Esophagus squamous epithelium (tissue), 4 donors: Measurements from ENCODE around the gene PEX11G.

ENCODE experiments used
- POLR2A ChIP-seq, 4 donors: fragments of 450-650 bp; IDR thresholded peaks; one replicate each; pipeline ENCODE4 v1.6.1; 2017; ENCODE audit warnings: antibody characterized with exemption in 4 of 4, mild to moderate bottlenecking in 4 of 4, moderate library complexity in 3 of 4
- TF ChIP-seq, protein P1 (sequence below), 6 experiments: fragments of 450-650 bp in 4 of 6; fragments of 200-600 bp in 2 of 6; sonication (generic) in 2 of 6; IDR thresholded peaks; one replicate each; pipeline ENCODE4 v1.5.1; 2016 to 2019; ENCODE audit warnings: antibody characterized with exemption in 6 of 6, mild to moderate bottlenecking in 4 of 6, moderate library complexity in 4 of 6

DNA sequence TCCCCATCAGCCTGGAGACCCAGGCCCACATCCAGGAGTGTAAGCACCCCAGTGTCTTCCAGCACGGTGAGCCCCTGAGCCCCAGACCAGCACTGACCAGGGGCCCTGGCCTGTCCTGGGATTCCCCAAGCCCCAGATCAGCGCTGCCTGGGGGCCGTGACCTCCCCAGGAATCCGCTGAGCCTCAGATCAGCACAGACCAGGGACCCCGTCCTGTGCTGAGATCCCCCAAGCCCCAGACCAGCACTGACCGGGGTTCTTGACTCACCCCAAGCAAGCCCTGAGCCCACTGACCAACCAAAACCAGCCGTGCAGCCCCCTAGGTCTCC lies 39.3 kb upstream of the PEX11G start:
- TF ChIP-seq, protein P1, sequence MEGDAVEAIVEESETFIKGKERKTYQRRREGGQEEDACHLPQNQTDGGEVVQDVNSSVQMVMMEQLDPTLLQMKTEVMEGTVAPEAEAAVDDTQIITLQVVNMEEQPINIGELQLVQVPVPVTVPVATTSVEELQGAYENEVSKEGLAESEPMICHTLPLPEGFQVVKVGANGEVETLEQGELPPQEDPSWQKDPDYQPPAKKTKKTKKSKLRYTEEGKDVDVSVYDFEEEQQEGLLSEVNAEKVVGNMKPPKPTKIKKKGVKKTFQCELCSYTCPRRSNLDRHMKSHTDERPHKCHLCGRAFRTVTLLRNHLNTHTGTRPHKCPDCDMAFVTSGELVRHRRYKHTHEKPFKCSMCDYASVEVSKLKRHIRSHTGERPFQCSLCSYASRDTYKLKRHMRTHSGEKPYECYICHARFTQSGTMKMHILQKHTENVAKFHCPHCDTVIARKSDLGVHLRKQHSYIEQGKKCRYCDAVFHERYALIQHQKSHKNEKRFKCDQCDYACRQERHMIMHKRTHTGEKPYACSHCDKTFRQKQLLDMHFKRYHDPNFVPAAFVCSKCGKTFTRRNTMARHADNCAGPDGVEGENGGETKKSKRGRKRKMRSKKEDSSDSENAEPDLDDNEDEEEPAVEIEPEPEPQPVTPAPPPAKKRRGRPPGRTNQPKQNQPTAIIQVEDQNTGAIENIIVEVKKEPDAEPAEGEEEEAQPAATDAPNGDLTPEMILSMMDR (IDR thresholded peaks at IDR 0.05): no peak
- no peak for TF ChIP-seq POLR2A (IDR thresholded peaks at IDR 0.05)
